Measurements from ENCODE around the gene RFX7. TPM values are rescaled to one million over a fixed set of nuclear protein-coding genes. Genes with fewer than 3 reads are reported as not detected.

Gene RFX7
- total and polyA plus RNA-seq, 2 donors (not counting 1 experiment from before 2014, with no cell fraction given), result 5.4 to 6.9 TPM

DNA sequence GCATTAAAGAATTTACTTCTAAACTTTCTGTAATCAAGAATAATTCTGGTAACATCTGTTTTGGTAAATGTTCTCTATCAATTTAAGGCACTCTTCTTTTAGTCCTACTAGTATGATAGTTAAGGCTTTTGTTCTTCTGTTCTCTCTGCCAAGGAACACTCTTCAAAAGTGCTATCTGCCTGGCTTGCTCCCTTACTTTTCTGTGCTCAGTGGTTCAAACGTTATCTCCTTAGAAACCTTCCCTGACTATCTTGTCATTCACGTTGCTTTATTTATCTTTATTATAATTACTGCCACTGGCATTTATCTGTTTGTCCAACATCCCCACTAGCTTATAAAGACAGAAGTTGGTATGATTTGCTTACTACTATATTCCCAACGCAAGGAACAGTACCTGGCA lies 59.2 kb downstream of the RFX7 start:
- no peaks in the 10 kb centered on the region for H4K20me1 ChIP-seq (ENCODE audit: control insufficient read depth, extremely low read depth, insufficient read depth, low read length)
- TF ChIP-seq EZH2 (IDR thresholded peaks at IDR 0.05; ENCODE audit: low read length, missing control alignments), result no peak
- no peak for TF ChIP-seq CTCF (conservative IDR thresholded peaks at IDR 0.05 in 1 of 2, IDR thresholded peaks at IDR 0.05 in 1 of 2; ENCODE audit: low read depth in 1 of 2, low read length in 2 of 2)
- no peaks in the 10 kb centered on the region for H3K9me3 ChIP-seq (ENCODE audit: control insufficient read depth, insufficient read depth, low read depth, low read length)
- no peak overlapping the region for H3K4me2 ChIP-seq (ENCODE audit: extremely low read depth, insufficient read depth, low read length)
- no peak overlapping the region for H2AFZ ChIP-seq (ENCODE audit: low read length)
- DNase-seq (ENCODE audit: low read depth in 2 of 2), result no peak
- peaks cover 20% of the 10 kb centered on the region for H3K79me2 ChIP-seq (ENCODE audit: control insufficient read depth, insufficient read depth, low read length)
- no peak overlapping the region for H3K27ac ChIP-seq (ENCODE audit: insufficient read depth, low read length)
- no peaks in the 10 kb centered on the region for H3K4me1 ChIP-seq (ENCODE audit: control insufficient read depth, extremely low read depth, insufficient read depth, low read length)
- H3K9ac ChIP-seq (ENCODE audit: insufficient read depth, low read length), result no peak overlapping the region
- H3K4me3 ChIP-seq (replicated peaks in 1 of 4; ENCODE audit: control extremely low read depth in 1 of 4, insufficient read depth in 1 of 4, low read depth in 3 of 4, low read length in 4 of 4), result no peak overlapping the region
- H3K36me3 ChIP-seq (ENCODE audit: control insufficient read depth, insufficient read depth, low read length), result no peaks in the 10 kb centered on the region
- H3K27me3 ChIP-seq (ENCODE audit: control insufficient read depth, insufficient read depth, low read length), result no peaks in the 10 kb centered on the region

- no peaks in the 10 kb centered on the region for H3K36me3 ChIP-seq (ENCODE audit: control insufficient read depth, insufficient read depth, low read length)
- H3K4me1 ChIP-seq (ENCODE audit: control insufficient read depth, extremely low read depth, insufficient read depth, low read length), result no peaks in the 10 kb centered on the region
- no peak overlapping the region for H3K27ac ChIP-seq (ENCODE audit: insufficient read depth, low read length)
- TF ChIP-seq CTCF (conservative IDR thresholded peaks at IDR 0.05 in 1 of 2, IDR thresholded peaks at IDR 0.05 in 1 of 2; ENCODE audit: low read depth in 1 of 2, low read length in 2 of 2), result no peak
- TF ChIP-seq EZH2 (IDR thresholded peaks at IDR 0.05; ENCODE audit: low read length, missing control alignments), result no peak
- no peaks in the 10 kb centered on the region for H3K27me3 ChIP-seq (ENCODE audit: control insufficient read depth, insufficient read depth, low read length)
- no peak for DNase-seq (ENCODE audit: low read depth in 2 of 2)
- H3K4me2 ChIP-seq (ENCODE audit: extremely low read depth, insufficient read depth, low read length), result no peak overlapping the region
- no peaks in the 10 kb centered on the region for H4K20me1 ChIP-seq (ENCODE audit: control insufficient read depth, extremely low read depth, insufficient read depth, low read length)
- H3K9ac ChIP-seq (ENCODE audit: insufficient read depth, low read length), result no peak overlapping the region
- H2AFZ ChIP-seq (ENCODE audit: low read length), result no peak overlapping the region
- H3K4me3 ChIP-seq (replicated peaks in 1 of 4; ENCODE audit: control extremely low read depth in 1 of 4, insufficient read depth in 1 of 4, low read depth in 3 of 4, low read length in 4 of 4), result no peak overlapping the region
- no peaks in the 10 kb centered on the region for H3K9me3 ChIP-seq (ENCODE audit: control insufficient read depth, insufficient read depth, low read depth, low read length)
- peaks cover 9% of the 10 kb centered on the region for H3K79me2 ChIP-seq (ENCODE audit: control insufficient read depth, insufficient read depth, low read length)
Measured at GRCh38 chr15:56180851-56181250, 62.8 kb downstream of the RFX7 start.

DNA sequence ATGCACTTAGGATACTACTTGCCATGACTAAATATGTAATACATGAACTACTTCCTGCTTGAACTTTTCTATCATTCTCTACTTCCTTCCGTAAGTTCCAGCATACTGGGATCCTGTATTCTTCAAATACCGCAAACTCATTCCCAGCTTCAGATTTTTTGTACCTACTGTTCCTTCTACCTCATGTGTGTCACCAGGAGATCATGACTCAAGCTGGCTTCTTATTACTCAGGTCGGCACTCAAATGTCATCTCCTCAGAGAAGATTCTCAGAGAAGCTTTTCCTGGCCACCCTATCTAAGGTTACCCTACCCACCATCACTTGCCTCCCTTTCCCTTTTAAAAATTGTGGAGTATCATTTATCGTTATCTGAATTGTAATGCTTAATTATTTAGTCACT lies 66.7 kb downstream of the RFX7 start:
- H3K4me1 ChIP-seq (ENCODE audit: control insufficient read depth, extremely low read depth, insufficient read depth, low read length), result no peaks in the 10 kb centered on the region
- no peaks in the 10 kb centered on the region for H4K20me1 ChIP-seq (ENCODE audit: control insufficient read depth, extremely low read depth, insufficient read depth, low read length)
- H3K27ac ChIP-seq (ENCODE audit: insufficient read depth, low read length), result no peak overlapping the region
- H3K4me2 ChIP-seq (ENCODE audit: extremely low read depth, insufficient read depth, low read length), result no peak overlapping the region
- H3K9me3 ChIP-seq (ENCODE audit: control insufficient read depth, insufficient read depth, low read depth, low read length), result no peaks in the 10 kb centered on the region
- H3K79me2 ChIP-seq (ENCODE audit: control insufficient read depth, insufficient read depth, low read length), result peaks cover 8% of the 10 kb centered on the region
- no peak for TF ChIP-seq CTCF (conservative IDR thresholded peaks at IDR 0.05 in 1 of 2, IDR thresholded peaks at IDR 0.05 in 1 of 2; ENCODE audit: low read depth in 1 of 2, low read length in 2 of 2)
- no peak for TF ChIP-seq EZH2 (IDR thresholded peaks at IDR 0.05; ENCODE audit: low read length, missing control alignments)
- peak in 1 of 2 donors; percentile 5 for DNase-seq (ENCODE audit: low read depth in 2 of 2)
- no peak overlapping the region for H3K4me3 ChIP-seq (replicated peaks in 1 of 4; ENCODE audit: control extremely low read depth in 1 of 4, insufficient read depth in 1 of 4, low read depth in 3 of 4, low read length in 4 of 4)
- H3K9ac ChIP-seq (ENCODE audit: insufficient read depth, low read length), result no peak overlapping the region
- H3K27me3 ChIP-seq (ENCODE audit: control insufficient read depth, insufficient read depth, low read length), result no peaks in the 10 kb centered on the region
- no peaks in the 10 kb centered on the region for H3K36me3 ChIP-seq (ENCODE audit: control insufficient read depth, insufficient read depth, low read length)
- H2AFZ ChIP-seq (ENCODE audit: low read length), result no peak overlapping the region

All from fibroblast of lung (primary cell).